ENCODE results near the gene ELK3.

Gene ELK3

GRCh38 chr12:96189781-96190180 is 4.4 kb upstream of the ELK3 start:
- no peak for DNase-seq (ENCODE audit: low spot score)

- peak; percentile 52 for DNase-seq (ENCODE audit: low spot score)
Measured at GRCh38 chr12:96190413-96191108, 3.6 kb upstream of the ELK3 start.

GRCh38 chr12:96192926-96193573 is 1.1 kb upstream of the ELK3 start:
- DNase-seq (ENCODE audit: low spot score) = no peak

GRCh38 chr12:96194576-96194889 is 358 bp downstream of the ELK3 start:
- no peak for DNase-seq (ENCODE audit: low spot score)

GRCh38 chr12:96194971-96195844 is 1.0 kb downstream of the ELK3 start:
- peak; percentile 74 for DNase-seq (ENCODE audit: low spot score)

- DNase-seq (ENCODE audit: low spot score) = peak; percentile 46
Measured at GRCh38 chr12:96195845-96196451, 1.8 kb downstream of the ELK3 start.

GRCh38 chr12:96196781-96197180 is 2.6 kb downstream of the ELK3 start:
- no peak for DNase-seq (ENCODE audit: low spot score)

- DNase-seq (ENCODE audit: low spot score) = peak; percentile 91
Measured at GRCh38 chr12:96197503-96198272, 3.5 kb downstream of the ELK3 start.

- DNase-seq (ENCODE audit: low spot score) = peak; percentile 73
Measured at GRCh38 chr12:96198965-96199364, 4.8 kb downstream of the ELK3 start.

- DNase-seq (ENCODE audit: low spot score) = no peak
Measured at GRCh38 chr12:96199464-96199863, 5.3 kb downstream of the ELK3 start.

- DNase-seq (ENCODE audit: low spot score) = no peak
Measured at GRCh38 chr12:96201272-96202227, 7.4 kb downstream of the ELK3 start.

- no peak for DNase-seq (ENCODE audit: low spot score)
Measured at GRCh38 chr12:96204381-96204780, 10.2 kb downstream of the ELK3 start.

GRCh38 chr12:96205908-96206307 is 11.7 kb downstream of the ELK3 start:
- DNase-seq (ENCODE audit: low spot score) = no peak

- no peak for DNase-seq (ENCODE audit: low spot score)
Measured at GRCh38 chr12:96206936-96207662, 12.9 kb downstream of the ELK3 start.

- DNase-seq (ENCODE audit: low spot score) = peak; percentile 81
Measured at GRCh38 chr12:96208346-96208745, 14.2 kb downstream of the ELK3 start.

GRCh38 chr12:96208801-96209549 is 14.8 kb downstream of the ELK3 start:
- DNase-seq (ENCODE audit: low spot score) = no peak

GRCh38 chr12:96210376-96211055 is 16.3 kb downstream of the ELK3 start:
- no peak for DNase-seq (ENCODE audit: low spot score)

GRCh38 chr12:96211988-96212387 is 17.8 kb downstream of the ELK3 start:
- no peak for DNase-seq (ENCODE audit: low spot score)
